Measurements from ENCODE around the gene PCGF1. TPM values are rescaled to one million over a fixed set of nuclear protein-coding genes. Genes with fewer than 3 reads are reported as not detected.

Gene PCGF1
- total RNA-seq, 1 experiment from 2014 or later = 28.1 TPM

DNA sequence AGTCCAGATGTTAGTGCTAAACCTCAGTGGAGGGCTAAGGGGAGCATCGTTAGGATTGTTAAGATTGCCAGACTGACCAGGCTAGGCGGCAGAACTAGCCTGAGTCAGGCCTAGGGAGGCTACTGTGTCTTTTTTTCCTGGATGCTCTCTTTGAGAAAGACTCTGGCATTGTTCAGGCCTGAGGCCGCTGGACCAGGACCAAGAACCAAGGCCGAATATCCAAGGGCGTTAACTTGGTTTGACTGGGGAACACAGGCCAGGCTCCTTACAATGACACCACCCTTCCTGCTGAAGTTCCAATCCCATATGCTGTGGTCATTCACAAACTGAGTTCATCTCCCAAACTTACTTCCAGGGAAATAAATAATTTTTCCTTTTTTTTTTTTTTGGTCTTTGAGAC, 32.8 kb upstream of the PCGF1 start:
- no peaks in the 10 kb centered on the region for H3K79me1 ChIP-seq (ENCODE audit: insufficient read depth, low read depth, low read length, poor library complexity, severe bottlenecking)
- Mint-ChIP-seq H3K27me3 (ENCODE audit: low read depth) (no peaks in the 10 kb centered on the region), H3K4me3 (no peak overlapping the region), H3K36me3 (ENCODE audit: insufficient read depth in 1 of 3, low read depth in 3 of 3) (peaks cover 0 to 5% (median 3%) of the 10 kb centered on the region in 3 experiments; a peak in 3 of 7 replicates), H3K27ac (no peak overlapping the region), H3K9me3 (no peaks in the 10 kb centered on the region), H3K4me1 (peaks cover 3 to 9% of the 10 kb centered on the region in 2 experiments; a peak in 1 of 4 replicates)
- H3K79me2 ChIP-seq (ENCODE audit: insufficient read depth, low read length) = no peaks in the 10 kb centered on the region
- no CpG with 5 or more reads among the region's 5 CpGs for WGBS (ENCODE audit: extremely low coverage, insufficient read length, low lambda C conversion rate)
- H2AK5ac ChIP-seq (ENCODE audit: insufficient read length, low read length) = no peak overlapping the region
- TF ChIP-seq, protein P1, sequence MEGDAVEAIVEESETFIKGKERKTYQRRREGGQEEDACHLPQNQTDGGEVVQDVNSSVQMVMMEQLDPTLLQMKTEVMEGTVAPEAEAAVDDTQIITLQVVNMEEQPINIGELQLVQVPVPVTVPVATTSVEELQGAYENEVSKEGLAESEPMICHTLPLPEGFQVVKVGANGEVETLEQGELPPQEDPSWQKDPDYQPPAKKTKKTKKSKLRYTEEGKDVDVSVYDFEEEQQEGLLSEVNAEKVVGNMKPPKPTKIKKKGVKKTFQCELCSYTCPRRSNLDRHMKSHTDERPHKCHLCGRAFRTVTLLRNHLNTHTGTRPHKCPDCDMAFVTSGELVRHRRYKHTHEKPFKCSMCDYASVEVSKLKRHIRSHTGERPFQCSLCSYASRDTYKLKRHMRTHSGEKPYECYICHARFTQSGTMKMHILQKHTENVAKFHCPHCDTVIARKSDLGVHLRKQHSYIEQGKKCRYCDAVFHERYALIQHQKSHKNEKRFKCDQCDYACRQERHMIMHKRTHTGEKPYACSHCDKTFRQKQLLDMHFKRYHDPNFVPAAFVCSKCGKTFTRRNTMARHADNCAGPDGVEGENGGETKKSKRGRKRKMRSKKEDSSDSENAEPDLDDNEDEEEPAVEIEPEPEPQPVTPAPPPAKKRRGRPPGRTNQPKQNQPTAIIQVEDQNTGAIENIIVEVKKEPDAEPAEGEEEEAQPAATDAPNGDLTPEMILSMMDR (conservative IDR thresholded peaks at IDR 0.05) = no peak
- H2BK15ac ChIP-seq (ENCODE audit: low read depth, low read length) = no peak overlapping the region
- H3K23me2 ChIP-seq (ENCODE audit: insufficient read length, low read depth, low read length, poor library complexity, severe bottlenecking) = no peaks in the 10 kb centered on the region
- H3K27me3 ChIP-seq (ENCODE audit: insufficient read depth, low read length) = no peaks in the 10 kb centered on the region
- no peak overlapping the region for H4K91ac ChIP-seq (ENCODE audit: insufficient read length, low read depth, low read length)
- H3K9ac ChIP-seq (ENCODE audit: extremely low read depth, insufficient read length, low read length) = no peak overlapping the region
- H3K56ac ChIP-seq (ENCODE audit: insufficient read length, low read depth, low read length) = no peak overlapping the region
- H2BK120ac ChIP-seq (ENCODE audit: low read depth, low read length, poor library complexity, severe bottlenecking) = no peak overlapping the region
- H3K14ac ChIP-seq (ENCODE audit: insufficient read depth, low read length) = no peak overlapping the region
- H4K8ac ChIP-seq (replicated peaks; ENCODE audit: insufficient read length, low read depth, low read length) = no peak overlapping the region
- H2BK12ac ChIP-seq (ENCODE audit: insufficient read length, low read depth, low read length) = no peak overlapping the region
- no peak overlapping the region for H2BK5ac ChIP-seq (ENCODE audit: insufficient read length, low read length)
- DNase-seq = no peak
- H3K9me3 ChIP-seq (ENCODE audit: control insufficient read depth, low read depth, low read length) = no peaks in the 10 kb centered on the region
- no peak overlapping the region for H3K4ac ChIP-seq (ENCODE audit: low read depth, low read length)
- no peaks in the 10 kb centered on the region for H4K20me1 ChIP-seq (ENCODE audit: control insufficient read depth, insufficient read depth, insufficient read length)
- H2BK20ac ChIP-seq (ENCODE audit: low read depth, low read length, poor library complexity, severe bottlenecking) = no peak overlapping the region
- H3K18ac ChIP-seq (ENCODE audit: insufficient read length, low read depth, low read length) = no peak overlapping the region
- H4K5ac ChIP-seq (ENCODE audit: insufficient read length, low read depth, low read length) = no peak overlapping the region
- no peaks in the 10 kb centered on the region for H3K4me1 ChIP-seq (ENCODE audit: insufficient read depth, low read length)
- no peak overlapping the region for H3T11ph ChIP-seq (ENCODE audit: low read length)
- H3K23ac ChIP-seq (ENCODE audit: insufficient read length, low read depth, low read length) = no peak overlapping the region
- H2AFZ ChIP-seq (ENCODE audit: low read length) = no peak overlapping the region
- no peak overlapping the region for H3K4me2 ChIP-seq (ENCODE audit: insufficient read depth, insufficient read length, low read length)
- no peak overlapping the region for H3K27ac ChIP-seq (ENCODE audit: insufficient read length, low read depth, low read length)

Measured in H9 (cell line).